ENCODE results near the gene PROX1.

The PROX1 gene

DNA sequence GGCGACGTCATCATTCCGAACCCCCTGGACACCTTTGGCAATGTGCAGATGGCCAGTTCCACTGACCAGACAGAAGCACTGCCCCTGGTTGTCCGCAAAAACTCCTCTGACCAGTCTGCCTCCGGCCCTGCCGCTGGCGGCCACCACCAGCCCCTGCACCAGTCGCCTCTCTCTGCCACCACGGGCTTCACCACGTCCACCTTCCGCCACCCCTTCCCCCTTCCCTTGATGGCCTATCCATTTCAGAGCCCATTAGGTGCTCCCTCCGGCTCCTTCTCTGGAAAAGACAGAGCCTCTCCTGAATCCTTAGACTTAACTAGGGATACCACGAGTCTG, 10.0 kb downstream of the PROX1 start:
- no peak for DNase-seq

DNA sequence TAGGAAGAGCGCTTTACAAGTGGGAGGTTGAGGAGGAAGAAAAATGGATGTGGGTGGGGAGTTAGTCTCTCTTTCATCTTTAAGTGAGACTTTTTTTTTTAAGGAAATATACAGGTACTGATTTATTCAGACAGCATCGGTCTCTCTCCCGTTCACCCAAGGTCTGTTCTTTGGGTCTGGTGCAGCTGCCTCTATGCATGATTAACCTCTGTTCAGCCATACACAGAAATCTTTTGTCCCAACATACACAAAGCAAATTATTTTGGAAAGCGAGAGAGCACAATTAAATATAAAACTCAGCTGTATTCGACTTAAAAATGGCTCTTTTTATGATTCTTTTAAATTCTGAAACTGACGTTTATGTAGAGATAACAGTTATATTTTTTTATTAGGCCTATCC, 11.0 kb downstream of the PROX1 start:
- no peak for DNase-seq

DNA sequence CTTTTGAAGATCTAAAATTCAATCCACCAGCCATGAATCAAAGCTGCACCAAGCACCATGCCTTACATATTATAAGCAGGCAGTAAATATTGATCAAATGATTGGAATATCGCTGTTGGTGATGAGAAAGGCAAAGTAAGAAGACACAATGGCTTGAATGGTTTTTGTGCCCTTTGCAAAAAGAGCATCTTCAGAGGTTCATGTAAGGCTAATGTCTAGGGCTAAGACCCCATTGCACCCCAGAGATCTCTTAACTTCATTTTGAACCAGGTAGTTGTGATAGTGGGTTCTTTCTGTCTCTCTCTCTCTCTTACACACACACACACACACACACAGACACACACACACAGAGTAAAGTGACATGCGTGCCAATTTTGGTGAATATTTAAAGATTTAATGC, 12.0 kb downstream of the PROX1 start:
- no peak for DNase-seq

DNA sequence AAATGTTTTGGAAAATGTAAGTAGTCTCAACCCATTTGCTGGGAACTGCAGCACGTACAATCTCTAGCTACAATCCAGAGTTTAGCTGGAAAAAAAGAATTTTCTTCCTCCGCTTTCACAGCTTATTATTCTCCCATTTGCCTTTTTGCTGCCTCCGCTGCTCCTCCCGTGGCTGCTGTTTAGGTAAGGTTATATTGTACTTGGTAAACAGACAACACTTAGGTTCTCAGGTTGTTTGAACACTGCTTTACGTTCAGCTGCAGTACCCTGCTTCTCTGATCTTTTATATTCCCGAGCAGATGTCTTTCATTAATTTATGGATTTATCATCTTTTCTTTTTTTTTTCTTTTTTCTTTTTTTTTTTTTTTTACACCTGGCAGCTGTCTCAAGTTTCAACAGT, 14.3 kb downstream of the PROX1 start:
- no peak for DNase-seq

DNA sequence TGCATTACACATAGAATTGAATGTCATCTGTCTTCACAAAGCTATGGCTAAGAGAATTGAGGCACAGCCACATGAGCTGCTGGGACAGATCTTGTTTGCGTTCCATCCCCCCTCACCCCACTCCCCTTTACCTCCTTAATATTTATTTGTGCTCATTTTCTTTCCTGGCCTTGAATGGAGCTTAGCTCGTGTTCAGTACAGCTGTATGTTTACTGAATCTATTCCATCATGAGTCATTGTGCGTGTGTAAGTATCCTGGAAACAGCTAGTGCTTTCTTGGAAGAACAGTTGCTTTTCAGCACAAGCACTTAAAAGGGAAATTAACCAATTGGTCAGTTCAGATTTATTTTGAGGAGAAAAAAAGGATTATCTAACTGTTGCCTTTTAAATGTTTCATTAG, 14.7 kb downstream of the PROX1 start:
- DNase-seq, result peak in 1 of 2 donors; percentile 73

DNA sequence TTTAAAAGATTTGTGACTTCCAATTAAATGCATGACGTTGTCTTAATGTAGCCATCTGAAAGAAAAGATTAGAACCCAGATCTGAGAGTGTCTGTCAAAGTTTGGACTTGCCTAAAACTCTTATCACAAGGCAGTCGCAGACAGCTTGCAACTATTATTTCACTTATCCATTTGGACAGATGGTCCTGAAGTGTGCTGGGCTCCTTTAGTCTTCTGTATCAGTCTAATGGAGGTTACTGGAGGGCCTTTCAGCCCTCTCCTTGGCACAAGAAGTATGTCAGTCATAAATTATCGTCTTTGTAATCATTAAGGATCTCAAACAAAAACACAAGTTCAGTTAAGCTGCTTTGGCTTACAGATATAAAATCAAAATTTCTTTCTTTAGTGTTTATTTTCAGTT, 15.5 kb downstream of the PROX1 start:
- no peak for DNase-seq

DNA sequence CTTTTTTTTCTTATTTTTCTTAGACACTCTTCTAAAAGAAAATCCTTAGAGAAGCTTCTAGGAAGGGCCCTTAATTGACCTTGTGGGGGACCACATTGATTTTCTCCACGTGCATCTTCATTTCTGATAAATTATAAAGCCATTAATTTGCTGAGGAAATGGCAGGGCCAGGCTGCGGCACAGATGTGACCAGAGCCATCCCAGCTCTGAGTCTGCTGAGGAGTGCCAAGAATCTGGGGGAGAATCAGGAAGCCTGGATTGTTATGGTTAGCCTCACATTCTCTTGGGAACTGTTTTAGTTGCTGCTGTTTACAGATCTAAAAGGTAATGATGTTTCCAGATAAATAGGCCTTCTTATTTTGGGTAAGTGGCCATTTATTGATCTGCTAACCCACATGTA, 16.2 kb downstream of the PROX1 start:
- peak in 1 of 2 donors; percentile 49 for DNase-seq

DNA sequence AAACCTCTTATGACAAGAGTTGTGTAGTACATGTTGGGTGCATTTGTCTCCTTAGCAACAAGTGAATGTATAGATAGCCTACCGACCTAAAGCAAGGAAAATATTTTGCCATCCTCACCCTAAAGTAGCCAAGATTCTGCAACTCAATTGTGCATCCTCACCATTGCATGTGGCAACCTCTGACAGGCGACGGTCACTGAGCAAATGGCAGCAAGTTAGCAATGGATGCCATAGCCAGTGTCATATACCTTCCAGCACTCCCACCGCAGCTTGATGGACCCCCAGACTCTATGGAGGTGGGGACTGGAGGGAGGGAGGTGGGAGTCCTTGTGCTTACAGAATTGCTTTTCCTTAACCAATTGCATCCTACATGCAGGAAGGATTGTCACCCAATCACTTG, 17.0 kb downstream of the PROX1 start:
- DNase-seq, result no peak

DNA sequence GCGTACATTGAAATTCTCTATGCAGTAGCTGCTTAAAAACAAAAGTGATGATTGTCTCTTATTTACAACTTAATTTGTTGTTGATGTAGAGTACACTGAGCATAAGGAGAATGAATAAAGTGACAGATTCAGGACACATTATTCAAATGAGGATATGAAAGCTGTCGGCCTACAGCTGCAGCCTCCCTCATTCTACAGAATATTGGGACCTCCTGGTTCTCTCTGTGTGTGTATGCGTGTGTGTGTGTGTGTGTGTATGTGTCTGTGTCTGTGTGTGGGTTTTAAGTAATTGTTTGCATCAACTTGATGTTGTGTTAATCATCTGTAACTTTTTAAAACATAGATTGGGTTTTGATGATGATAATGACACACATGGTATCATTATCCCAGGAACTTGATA, 17.9 kb downstream of the PROX1 start:
- peak in 1 of 2 donors; percentile 52 for DNase-seq

DNA sequence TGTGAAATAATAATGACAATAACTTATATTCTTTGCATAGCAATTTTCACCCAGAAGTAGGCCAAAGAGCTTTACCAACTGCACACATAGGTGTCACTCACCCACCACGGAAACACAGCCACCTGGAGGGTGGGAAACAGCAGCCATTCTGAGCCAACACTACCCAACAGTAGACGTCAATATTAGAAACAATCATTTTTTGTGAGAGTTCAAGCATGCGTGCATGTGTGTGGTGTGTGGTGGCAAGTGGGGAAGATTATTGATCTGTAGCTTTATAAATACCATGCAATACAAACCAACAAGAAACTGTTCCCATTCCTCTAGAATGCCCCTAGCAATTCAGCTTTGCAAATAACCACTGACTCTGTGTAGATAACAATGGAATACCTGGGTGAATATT, 19.1 kb downstream of the PROX1 start:
- DNase-seq, result no peak

DNA sequence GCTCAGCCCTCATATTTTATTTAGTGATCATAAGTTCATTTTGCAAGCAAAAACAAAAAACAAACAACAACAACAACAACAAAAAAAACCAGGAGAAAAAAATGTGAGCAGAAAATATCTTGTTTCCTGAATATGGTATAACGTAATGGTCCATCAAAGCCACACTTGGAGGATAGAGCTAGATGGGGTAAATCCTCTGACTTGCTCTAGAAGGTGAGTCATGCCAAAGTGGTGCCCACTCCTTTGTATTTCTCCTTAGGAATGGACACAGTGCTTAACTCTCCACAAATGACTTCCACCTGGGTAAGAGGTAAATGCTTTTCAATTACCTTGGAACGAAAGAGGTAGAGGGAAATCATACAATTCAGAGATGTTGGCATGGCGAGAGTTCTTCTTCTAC, 20.6 kb downstream of the PROX1 start:
- no peak for DNase-seq

DNA sequence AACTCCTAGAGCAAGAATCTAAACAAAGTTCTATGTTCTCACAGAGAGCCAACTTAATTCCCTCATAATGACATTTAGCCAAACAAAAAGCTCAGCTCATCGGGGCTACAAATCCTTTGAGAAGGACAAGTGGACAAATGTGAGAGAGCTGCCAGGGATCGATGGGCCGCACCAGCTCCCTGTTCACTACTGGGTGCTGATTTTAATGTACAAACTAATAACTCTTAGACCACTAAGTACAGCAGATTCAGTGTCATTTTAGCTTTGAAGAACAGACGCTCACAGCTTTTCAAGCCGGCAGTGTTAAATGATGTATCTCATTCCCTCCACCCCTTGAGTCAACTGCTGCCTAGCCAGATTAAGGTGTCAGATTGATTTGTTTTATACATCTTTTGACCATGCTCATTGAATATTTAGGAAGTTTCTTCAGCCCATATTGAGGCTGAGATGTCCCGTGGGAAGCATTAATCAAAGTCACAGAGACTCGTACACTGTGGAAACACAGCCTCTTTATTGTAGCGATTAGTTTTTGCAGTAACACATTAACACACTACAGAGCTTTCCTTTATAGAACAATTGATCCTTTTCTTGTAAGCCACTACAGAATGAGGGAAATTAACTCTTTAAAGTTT, 21.1 kb downstream of the PROX1 start:
- DNase-seq, result peak in 1 of 2 donors; percentile 67

DNA sequence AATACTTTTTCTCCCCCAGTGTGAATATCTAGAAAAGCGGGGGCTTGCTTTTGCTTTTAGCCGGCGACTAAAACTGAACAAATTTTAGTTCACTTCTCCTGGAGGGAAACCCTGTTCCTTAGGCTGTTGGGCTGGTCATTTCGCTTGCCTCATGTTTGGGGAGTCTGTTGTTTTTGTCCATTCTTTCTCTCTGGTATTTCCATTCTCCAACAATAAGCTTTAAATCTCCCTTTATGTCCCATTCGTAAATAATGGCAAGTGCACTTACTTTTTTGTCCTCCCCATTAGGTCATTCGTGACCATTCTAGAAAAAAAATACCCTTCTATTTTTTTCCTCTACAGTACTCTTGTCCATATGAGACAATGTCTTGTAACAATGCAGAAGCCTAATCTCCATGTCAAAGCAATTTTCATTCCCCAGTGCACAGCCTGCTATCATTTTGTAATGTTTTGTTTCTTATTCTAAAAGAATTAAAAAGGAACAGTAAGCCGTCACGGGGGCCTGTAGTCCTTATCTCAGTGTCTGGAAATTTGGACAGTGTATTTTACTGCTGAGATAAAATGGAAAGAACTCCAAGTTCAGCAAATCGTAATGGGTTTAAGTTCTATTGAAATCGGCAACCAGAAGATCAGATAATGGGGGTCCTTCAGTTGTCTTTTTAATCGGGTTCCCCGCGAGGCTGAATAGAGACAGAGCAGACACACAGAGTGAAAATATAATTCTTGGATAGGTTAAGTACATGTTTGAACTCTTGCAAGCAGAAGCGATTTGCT, 21.8 kb downstream of the PROX1 start:
- DNase-seq, result no peak

DNA sequence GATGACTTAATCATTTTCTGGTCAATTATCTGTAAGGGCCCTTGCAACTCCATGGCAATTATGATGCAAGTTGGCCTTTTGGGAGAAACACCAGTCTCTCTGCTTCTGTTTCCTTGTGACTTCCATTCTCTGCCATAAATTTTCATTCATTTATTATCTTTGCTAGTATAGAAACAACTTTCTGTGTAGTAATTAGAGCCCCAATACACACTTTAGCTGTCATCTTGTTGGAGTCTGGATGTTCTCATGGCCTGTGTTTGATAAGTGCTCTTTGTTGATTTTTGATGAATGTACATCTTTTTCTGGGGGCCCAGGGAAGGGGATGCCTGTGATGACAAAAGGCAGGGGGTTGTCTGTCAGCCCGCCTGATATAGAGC, 22.4 kb downstream of the PROX1 start:
- DNase-seq, result no peak

DNA sequence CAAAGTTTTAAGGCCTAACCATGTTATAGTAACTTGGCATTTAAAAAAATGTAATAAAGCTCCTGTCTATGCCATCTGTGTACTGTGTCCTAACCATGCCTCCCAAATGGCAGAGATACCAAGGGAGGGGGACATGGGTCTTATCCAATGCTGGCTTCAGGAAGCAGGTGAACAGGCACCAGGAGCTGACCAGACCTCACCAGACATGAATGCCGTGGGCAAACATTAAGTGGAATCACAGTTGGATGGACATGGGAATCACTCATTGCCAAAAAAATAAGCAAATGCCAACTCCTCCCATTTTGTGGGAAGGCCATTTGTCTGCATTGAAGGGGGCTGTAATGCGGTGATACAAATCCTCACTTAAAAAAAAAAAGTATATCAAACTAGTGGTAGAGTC, 22.9 kb downstream of the PROX1 start:
- DNase-seq, result no peak

DNA sequence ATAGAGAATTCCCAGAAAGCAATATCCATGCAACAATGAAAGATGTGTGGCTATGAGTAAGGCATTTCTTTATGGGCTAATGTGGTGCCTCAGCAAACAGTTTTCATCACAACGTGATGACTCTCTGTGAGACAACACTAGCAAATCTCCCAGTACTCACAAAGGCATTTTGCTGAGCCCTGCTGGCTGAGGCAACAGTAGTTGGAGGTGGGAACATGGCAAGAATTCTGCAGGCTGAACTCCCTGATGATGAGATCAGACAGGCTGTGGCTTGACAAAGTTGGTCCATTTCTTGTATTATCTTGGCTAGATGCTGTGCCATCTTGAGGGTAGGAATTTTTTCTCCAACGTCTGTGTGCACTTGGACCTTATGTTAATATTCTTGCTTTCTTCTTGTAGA, 24.6 kb downstream of the PROX1 start:
- no peak for DNase-seq

DNA sequence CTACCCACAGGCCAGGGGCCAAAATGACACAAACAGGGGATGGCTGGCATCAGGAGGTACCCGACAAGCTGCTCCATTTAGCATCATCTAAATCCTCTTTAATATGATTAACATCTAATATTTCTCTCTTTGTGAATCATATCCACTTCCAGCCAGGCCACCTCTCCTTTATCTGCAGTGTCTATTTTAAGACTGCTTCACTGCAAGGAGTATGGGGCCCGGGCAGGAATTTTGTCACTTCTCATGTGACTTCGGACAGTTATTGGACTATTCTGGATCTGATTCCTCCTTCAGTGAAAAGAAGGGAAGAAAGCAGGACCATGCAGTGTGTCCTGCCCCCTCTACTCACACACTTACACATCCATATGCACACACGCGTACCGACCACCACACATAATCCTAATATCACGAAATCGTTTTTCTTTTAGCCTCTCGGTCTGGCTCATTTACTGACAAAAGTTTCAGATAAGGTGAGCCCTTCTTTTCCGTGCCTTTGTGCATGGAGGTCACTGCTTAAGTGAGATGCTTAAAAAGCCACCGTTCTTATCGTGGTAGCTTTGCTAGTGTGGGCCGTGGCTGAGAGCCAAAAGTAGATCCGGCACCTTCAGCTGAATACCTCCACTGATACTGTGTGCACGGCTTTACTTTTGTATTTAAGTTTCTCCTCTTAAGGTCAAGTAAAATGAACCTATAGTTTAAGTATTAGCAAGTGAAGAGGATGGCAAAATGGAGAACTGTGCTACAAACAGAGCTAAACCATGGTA, 26.0 kb downstream of the PROX1 start:
- DNase-seq, result no peak

DNA sequence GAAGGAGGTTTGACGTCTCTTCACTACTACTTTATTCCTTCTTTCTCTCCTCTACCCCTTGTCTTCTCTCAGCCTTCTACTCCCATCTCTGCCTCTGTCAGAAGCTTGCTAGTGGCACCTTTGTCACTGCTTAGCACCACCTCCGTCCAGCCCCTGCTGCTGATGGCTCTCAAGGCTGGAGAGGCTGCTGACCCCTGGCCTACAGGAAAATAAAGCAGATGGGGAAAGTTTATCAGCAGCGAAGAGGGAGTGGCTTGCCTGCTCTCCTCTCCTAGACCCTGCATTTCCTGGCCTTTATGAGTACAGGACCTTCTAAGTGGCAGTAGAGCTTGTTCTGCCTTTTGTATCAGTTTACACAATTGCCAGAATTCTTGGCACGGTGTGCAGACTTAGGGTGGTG, 27.0 kb downstream of the PROX1 start:
- DNase-seq, result no peak

DNA sequence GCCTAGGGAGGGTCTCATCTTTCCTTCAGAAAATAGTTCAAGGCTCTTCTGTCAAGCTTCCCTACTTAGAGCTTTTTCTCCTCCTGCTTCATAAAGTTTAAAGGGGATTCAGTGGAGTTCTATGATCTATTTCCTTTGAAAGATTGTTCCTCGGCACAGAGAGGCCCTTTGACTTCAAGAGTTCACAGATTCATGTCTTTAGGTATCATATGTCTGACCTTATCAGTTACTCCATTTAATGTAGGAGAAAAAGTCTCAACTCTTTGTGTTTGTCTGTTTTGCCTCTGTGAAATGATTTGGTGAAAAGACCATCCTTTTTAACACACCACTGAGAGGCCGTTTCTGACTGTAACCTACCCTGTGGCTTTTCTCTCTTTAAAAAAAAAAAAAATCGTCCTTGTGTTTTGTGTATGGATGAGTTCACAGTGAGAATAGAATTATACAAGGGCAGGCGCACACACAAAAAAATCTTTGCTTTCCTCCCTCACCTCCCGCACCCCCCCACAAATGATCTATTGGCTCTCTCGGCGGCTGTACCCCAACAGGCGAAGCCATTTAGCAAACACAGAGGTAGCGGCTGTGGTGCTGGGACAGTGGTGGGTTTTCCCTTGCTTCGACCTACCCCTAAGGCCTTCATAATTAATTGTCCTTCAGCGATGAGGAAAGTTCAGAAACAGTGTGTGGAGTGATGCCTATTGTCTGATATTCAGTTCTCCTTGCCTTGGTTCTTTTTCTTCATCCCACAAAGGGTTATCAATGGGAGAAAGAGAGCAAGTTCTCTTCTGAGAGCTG, 29.6 kb downstream of the PROX1 start:
- no peak for DNase-seq

DNA sequence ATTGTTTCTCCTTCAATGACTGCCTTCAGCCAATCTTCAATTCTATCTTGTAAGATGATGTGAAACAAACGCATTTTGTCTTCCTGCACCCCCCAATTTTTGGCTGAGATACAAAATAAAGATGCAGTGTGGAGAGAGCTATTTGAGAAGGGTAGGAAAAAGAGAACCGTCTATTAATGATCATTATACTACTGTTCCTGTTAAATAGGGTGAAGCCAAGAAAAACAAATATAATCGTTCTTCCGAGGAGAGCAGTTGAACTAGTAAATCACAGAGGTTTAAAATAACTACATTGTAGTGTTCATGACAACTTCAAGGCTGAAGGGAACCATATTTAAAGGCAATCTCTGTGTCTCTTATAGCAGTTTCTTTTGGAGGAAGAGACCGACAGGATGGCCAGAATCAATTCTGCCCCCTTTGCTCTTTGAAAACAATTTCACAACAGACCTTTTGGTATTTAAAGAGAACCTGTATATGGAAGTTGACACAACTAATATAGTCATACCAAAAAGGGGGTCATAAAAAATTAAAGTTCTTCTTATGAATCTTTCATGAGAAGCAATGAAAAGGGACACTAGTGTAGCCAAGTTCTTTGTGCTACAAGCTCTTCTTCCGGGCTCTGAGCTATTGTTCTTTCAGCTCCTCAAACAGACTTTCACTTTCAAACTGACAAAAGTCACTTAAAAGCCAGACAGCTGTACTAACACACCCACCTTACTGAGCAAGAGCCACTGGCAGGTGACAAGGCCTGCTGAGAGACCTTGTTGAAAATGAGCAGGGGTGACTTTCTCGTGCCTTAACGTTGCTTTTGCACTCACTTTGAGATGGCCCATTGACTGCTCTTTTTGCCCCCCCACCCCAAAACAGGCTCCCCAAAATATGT, 30.9 kb downstream of the PROX1 start:
- DNase-seq, result peak in 1 of 2 donors; percentile 64

DNA sequence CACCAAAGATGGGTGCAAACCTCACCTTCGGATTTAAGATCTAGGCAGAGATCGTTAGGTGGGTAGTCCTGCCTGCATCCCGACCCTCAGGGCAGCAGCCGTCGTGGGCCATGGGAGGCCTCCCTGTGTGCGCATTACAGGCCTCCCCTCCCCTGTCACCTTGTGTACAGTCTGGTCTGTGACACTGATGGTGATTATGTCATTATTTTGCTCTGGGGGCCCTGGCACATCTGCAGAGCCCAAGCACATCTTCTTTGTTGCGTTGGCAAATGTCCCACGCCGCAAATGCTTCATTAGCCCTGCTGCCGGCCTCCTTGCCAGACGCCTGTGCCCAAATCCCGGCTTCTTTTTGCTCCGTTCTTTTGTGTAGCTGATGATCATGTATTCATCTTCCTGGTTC, 31.7 kb downstream of the PROX1 start:
- peak; percentile 35 to 39 for DNase-seq

DNA sequence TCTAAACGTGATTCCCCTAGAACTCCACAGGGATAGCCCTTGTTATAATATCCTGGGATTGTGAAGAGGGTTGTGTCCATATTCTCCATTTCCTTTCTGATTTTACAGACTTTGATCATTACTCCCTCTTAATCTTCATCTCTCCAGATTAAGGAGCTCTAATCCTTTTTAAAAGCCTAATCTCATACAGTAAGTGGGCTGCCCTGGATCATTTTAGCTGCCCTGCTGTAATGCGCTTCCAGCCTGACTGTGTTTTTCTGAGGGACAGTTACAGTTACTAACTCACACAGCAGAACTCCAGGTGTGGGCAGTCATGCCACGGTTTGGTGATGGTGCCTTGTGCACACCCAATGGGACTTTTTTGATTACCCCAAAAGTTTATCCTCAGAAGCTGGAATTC, 33.5 kb downstream of the PROX1 start:
- no peak for DNase-seq
